HepG2 (cell line): Measurements from ENCODE around the gene ZBTB9.

Experiments used
- DR1 ChIP-seq: sonication (generic); formaldehyde crosslinking; IDR thresholded peaks from 2 replicates; pipeline ENCODE4 v1.8.0; 2021; ENCODE audit warnings: mild to moderate bottlenecking, missing genetic modification reagents, inconsistent platforms
- EZH2 ChIP-seq: conservative IDR thresholded peaks from 2 replicates; pipeline ENCODE4 v1.6.1; 2012; ENCODE audit warnings: mild to moderate bottlenecking, low read depth, low read length, moderate library complexity
- MXI1 ChIP-seq: IDR thresholded peaks from 3 replicates; pipeline ENCODE4 v1.6.1; 2012; ENCODE audit warnings: low read depth, low read length, inconsistent platforms, borderline replicate concordance
- MYNN ChIP-seq: sonication (generic); formaldehyde crosslinking; IDR thresholded peaks from 2 replicates; pipeline ENCODE4 v1.4.0; 2020; ENCODE audit warnings: mild to moderate bottlenecking, low read depth, missing genetic modification reagents
- NR2F6 ChIP-seq, 2 experiments: IDR thresholded peaks; 2 replicates each; pipeline ENCODE4 v1.6.1; 2016; ENCODE audit warnings: antibody characterized with exemption in 1 of 2, mild to moderate bottlenecking in 1 of 2
- POLR2A ChIP-seq, 2 experiments: IDR thresholded peaks; 2 replicates each; pipeline ENCODE4 v1.6.1; 2011; ENCODE audit warnings: low read depth in 2 of 2, low read length in 2 of 2, mild to moderate bottlenecking in 1 of 2, moderate library complexity in 1 of 2; ENCODE audit not compliant: insufficient read depth in 1 of 2
- PTBP1 ChIP-seq: fragments of 200-400 bp; formaldehyde crosslinking; IDR thresholded peaks from 2 replicates; pipeline ENCODE4 v1.6.1; 2018; ENCODE audit warnings: low read length, low read depth; ENCODE audit not compliant: poor library complexity, severe bottlenecking
- RXRA ChIP-seq: sonication (generic); formaldehyde crosslinking; IDR thresholded peaks from 2 replicates; pipeline ENCODE4 v1.5.1; 2020; ENCODE audit warnings: missing genetic modification reagents
- TAF1 ChIP-seq: sonication (generic); formaldehyde crosslinking; IDR thresholded peaks from 2 replicates; pipeline ENCODE4 v1.4.0; 2020; ENCODE audit warnings: missing genetic modification reagents
- TCF12 ChIP-seq, 2 experiments: fragments of 450-650 bp in 1 of 2; sonication (generic) in 1 of 2; formaldehyde crosslinking in 1 of 2; IDR thresholded peaks; 2 replicates each; pipeline versions ENCODE4 v1.6.1 to v1.8.0; 2017 to 2022; ENCODE audit warnings: antibody characterized with exemption in 1 of 2, mild to moderate bottlenecking in 1 of 2, missing genetic modification reagents in 1 of 2, moderate library complexity in 1 of 2
- ZBTB7A ChIP-seq: sonication (generic); formaldehyde crosslinking; IDR thresholded peaks from 2 replicates; pipeline ENCODE4 v1.8.0; 2022; ENCODE audit warnings: mild to moderate bottlenecking, missing genetic modification reagents
- ZNF331 ChIP-seq: sonication (generic); formaldehyde crosslinking; IDR thresholded peaks from 2 replicates; pipeline ENCODE4 v1.4.0; 2020; ENCODE audit warnings: missing genetic modification reagents
- TF ChIP-seq, protein P1 (sequence below): sonication (generic); formaldehyde crosslinking; IDR thresholded peaks from 2 replicates; pipeline ENCODE4 v1.8.0; 2022; ENCODE audit warnings: mild to moderate bottlenecking, missing genetic modification reagents, moderate library complexity

DNA sequence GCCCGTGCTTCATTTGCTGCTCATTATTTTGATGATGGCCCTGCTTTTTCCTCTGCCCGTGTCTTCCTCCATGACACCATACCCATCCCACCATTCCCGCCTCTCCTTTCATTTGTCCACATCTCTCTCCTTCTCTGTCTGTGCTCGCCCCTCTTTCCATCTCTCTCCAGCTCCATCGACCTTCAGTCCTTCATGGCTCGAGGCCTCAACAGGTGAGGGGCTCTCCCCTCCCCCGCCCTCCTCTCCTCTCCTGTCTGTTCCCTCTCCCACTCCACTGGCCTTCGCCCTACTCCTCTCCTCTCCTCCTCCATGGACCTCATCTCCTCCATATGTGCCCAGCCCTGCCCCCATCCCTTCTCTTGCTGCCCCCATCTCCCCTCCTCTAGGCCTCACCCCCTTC, 12.1 kb upstream of the ZBTB9 start:
- no peak for TF ChIP-seq POLR2A (IDR thresholded peaks at IDR 0.05; ENCODE audit: insufficient read depth in 1 of 2, low read depth in 2 of 2, low read length in 2 of 2)
- no peak for TF ChIP-seq RXRA (CRISPR knock-in tag)
- TF ChIP-seq DR1 (CRISPR knock-in tag) = no peak
- no peak for TF ChIP-seq ZBTB7A (CRISPR knock-in tag)
- no peak for TF ChIP-seq PTBP1
- no peak for TF ChIP-seq NR2F6 (IDR thresholded peaks at IDR 0.05)
- TF ChIP-seq NR2F6 (CRISPR knock-in tag; IDR thresholded peaks at IDR 0.05) = no peak
- no peak for TF ChIP-seq MYNN (CRISPR knock-in tag)
- no peak for TF ChIP-seq MXI1
- TF ChIP-seq TAF1 (CRISPR knock-in tag) = no peak
- no peak for TF ChIP-seq TCF12 (IDR thresholded peaks at IDR 0.05)
- no peak for TF ChIP-seq TCF12 (CRISPR knock-in tag; IDR thresholded peaks at IDR 0.05)
- TF ChIP-seq ZNF331 = no peak
- no peak for TF ChIP-seq EZH2
- TF ChIP-seq, protein P1, sequence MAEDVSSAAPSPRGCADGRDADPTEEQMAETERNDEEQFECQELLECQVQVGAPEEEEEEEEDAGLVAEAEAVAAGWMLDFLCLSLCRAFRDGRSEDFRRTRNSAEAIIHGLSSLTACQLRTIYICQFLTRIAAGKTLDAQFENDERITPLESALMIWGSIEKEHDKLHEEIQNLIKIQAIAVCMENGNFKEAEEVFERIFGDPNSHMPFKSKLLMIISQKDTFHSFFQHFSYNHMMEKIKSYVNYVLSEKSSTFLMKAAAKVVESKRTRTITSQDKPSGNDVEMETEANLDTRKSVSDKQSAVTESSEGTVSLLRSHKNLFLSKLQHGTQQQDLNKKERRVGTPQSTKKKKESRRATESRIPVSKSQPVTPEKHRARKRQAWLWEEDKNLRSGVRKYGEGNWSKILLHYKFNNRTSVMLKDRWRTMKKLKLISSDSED (CRISPR knock-in tag) = no peak
